GM21529 (cell line): ENCODE data around the gene SLC12A4.
"Not testable (repeated sequence)": the region's sequence is repeated elsewhere in the genome, so short reads cannot be mapped to it uniquely, and the experiment has no call there.

Experiments used
- ATAC-seq: cut with Tn5 transposase; IDR thresholded peaks from one replicate; pipeline ENCODE4 v1.9.1; 2021; ENCODE audit not compliant: unreplicated experiment

Gene SLC12A4

GRCh38 chr16:67928561-67929364, 39.7 kb downstream of the SLC12A4 start:
- no peak for ATAC-seq

- no peak for ATAC-seq
These were observed 40.3 kb downstream of the SLC12A4 start for GRCh38 chr16:67928147-67928546.

GRCh38 chr16:67927131-67927941, 41.1 kb downstream of the SLC12A4 start:
- ATAC-seq: no peak

- no peak for ATAC-seq
These were observed 42.2 kb downstream of the SLC12A4 start for GRCh38 chr16:67926181-67926750.

GRCh38 chr16:67924140-67924906, 44.1 kb downstream of the SLC12A4 start:
- ATAC-seq: no peak

GRCh38 chr16:67923414-67924116, 44.9 kb downstream of the SLC12A4 start:
- ATAC-seq: no peak

GRCh38 chr16:67922740-67923139, 45.7 kb downstream of the SLC12A4 start:
- ATAC-seq: no peak

GRCh38 chr16:67922221-67922620, 46.2 kb downstream of the SLC12A4 start:
- ATAC-seq: no peak

- ATAC-seq: no peak
These were observed 48.7 kb downstream of the SLC12A4 start for GRCh38 chr16:67919622-67920221.

GRCh38 chr16:67917852-67918236, 50.6 kb downstream of the SLC12A4 start:
- ATAC-seq: no peak

GRCh38 chr16:67917140-67917851, 51.1 kb downstream of the SLC12A4 start:
- ATAC-seq: no peak

GRCh38 chr16:67915831-67916723, 52.4 kb downstream of the SLC12A4 start:
- ATAC-seq: no peak

GRCh38 chr16:67915496-67915769, 53.0 kb downstream of the SLC12A4 start:
- not testable (repeated sequence) for ATAC-seq

GRCh38 chr16:67914758-67915495, 53.5 kb downstream of the SLC12A4 start:
- no peak for ATAC-seq

- ATAC-seq: no peak
These were observed 58.3 kb downstream of the SLC12A4 start for GRCh38 chr16:67910158-67910557.

- no peak for ATAC-seq
These were observed 59.2 kb downstream of the SLC12A4 start for GRCh38 chr16:67909056-67909742.

- no peak for ATAC-seq
These were observed 60.8 kb downstream of the SLC12A4 start for GRCh38 chr16:67907397-67908180.
